OCI-LY3 (cell line): ENCODE data around the gene ARHGEF39.

Experiments
- CTCF ChIP-seq: fragments of 200-600, 300-600 bp; sonication (generic); IDR thresholded peaks from 2 replicates; pipeline ENCODE4 v1.5.1; 2014; ENCODE audit warnings: antibody characterized with exemption, low read length, low read depth
- EZH2phosphoT487 ChIP-seq: fragments of 200-600 bp; shearing (Covaris generic); IDR thresholded peaks from 2 replicates; pipeline ENCODE4 v1.6.1; 2018; ENCODE audit warnings: antibody characterized with exemption, mixed run types, low read depth

DNA sequence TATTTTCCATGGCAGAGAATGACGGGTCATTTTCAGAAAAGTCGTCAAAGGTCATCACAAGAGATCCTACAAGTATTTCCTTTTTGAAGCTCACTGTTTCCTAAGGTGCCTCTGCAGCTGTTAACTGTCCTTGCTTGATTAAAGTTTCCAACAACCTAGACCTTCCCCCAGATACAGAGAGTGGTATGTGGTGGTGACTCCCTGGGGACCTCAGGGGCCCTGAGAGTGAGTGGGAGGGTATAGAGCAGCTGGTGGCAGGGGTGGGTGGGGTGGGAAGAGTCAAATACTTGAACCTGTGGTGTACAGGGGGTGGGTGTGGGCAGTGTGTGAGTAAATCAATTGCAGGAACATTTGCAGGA, 45.2 kb downstream of the ARHGEF39 start:
- no peak for TF ChIP-seq CTCF
- TF ChIP-seq EZH2phosphoT487, result no peak
